Parathyroid adenoma (tissue), 2 donors: ENCODE results near the gene TOP1.

Source experiments
- H2AFZ ChIP-seq: fragments of 300-600 bp; sonication (generic); one replicate; pipeline ENCODE4 v1.7.0; 2017; ENCODE audit warnings: antibody characterized with exemption, mild to moderate bottlenecking
- H3K27ac ChIP-seq: fragments of 300-600 bp; sonication (generic); one replicate; pipeline ENCODE4 v1.7.0; 2017
- H3K27me3 ChIP-seq: fragments of 300-600 bp; sonication (generic); one replicate; pipeline ENCODE4 v1.7.0; 2017; ENCODE audit warnings: low read length; ENCODE audit not compliant: control insufficient read depth, insufficient read depth
- H3K36me3 ChIP-seq: fragments of 300-600 bp; sonication (generic); one replicate; pipeline ENCODE4 v1.7.0; 2017; ENCODE audit warnings: low read length; ENCODE audit not compliant: control insufficient read depth, insufficient read depth
- H3K4me1 ChIP-seq: fragments of 300-600 bp; sonication (generic); one replicate; pipeline ENCODE4 v1.7.0; 2017; ENCODE audit warnings: control low read depth
- H3K4me2 ChIP-seq: fragments of 300-600 bp; sonication (generic); one replicate; pipeline ENCODE4 v1.7.0; 2017; ENCODE audit warnings: low read length
- H3K4me3 ChIP-seq: fragments of 300-600 bp; sonication (generic); one replicate; pipeline ENCODE4 v1.7.0; 2017; ENCODE audit warnings: low read depth, low read length
- H3K79me2 ChIP-seq: fragments of 300-600 bp; sonication (generic); one replicate; pipeline ENCODE4 v1.7.0; 2017; ENCODE audit warnings: control low read depth
- H3K9ac ChIP-seq: fragments of 300-600 bp; sonication (generic); one replicate; pipeline ENCODE4 v1.7.0; 2017; ENCODE audit warnings: mild to moderate bottlenecking
- H3K9me3 ChIP-seq: fragments of 300-600 bp; sonication (generic); one replicate; pipeline ENCODE4 v1.7.0; 2017; ENCODE audit warnings: low read length; ENCODE audit not compliant: control insufficient read depth
- CTCF ChIP-seq: fragments of 300-600 bp; sonication (generic); IDR thresholded peaks from one replicate; pipeline ENCODE4 v1.7.0; 2017; ENCODE audit warnings: antibody characterized with exemption, mild to moderate bottlenecking
- donor health status: primary hyperparathyroidism.

TOP1 gene

GRCh38 chr20:41143354-41143753, 114.7 kb downstream of the TOP1 start:
- H3K9ac ChIP-seq: no peak overlapping the region

GRCh38 chr20:41145317-41145716, 116.7 kb downstream of the TOP1 start:
- H3K4me3 ChIP-seq: no peak overlapping the region
- no peaks in the 10 kb centered on the region for H3K36me3 ChIP-seq
- no peak overlapping the region for H3K9ac ChIP-seq
- no peak for TF ChIP-seq CTCF
- no peaks in the 10 kb centered on the region for H3K9me3 ChIP-seq
- H3K4me1 ChIP-seq: peaks cover 17% of the 10 kb centered on the region
- H3K27me3 ChIP-seq: no peaks in the 10 kb centered on the region
- H3K4me2 ChIP-seq: no peak overlapping the region
- no peak overlapping the region for H2AFZ ChIP-seq
- peaks cover 40% of the 10 kb centered on the region for H3K79me2 ChIP-seq
- H3K27ac ChIP-seq: no peak overlapping the region

More at GRCh38 chr20:41143354-41143753, 114.7 kb downstream of the TOP1 start:
- H3K27me3 ChIP-seq: no peaks in the 10 kb centered on the region
- no peak overlapping the region for H2AFZ ChIP-seq
- H3K4me1 ChIP-seq: peaks cover 22% of the 10 kb centered on the region
- peaks cover 35% of the 10 kb centered on the region for H3K79me2 ChIP-seq
- no peak overlapping the region for H3K27ac ChIP-seq
- no peaks in the 10 kb centered on the region for H3K36me3 ChIP-seq
- no peak overlapping the region for H3K4me2 ChIP-seq
- no peaks in the 10 kb centered on the region for H3K9me3 ChIP-seq
- no peak for TF ChIP-seq CTCF
- no peak overlapping the region for H3K4me3 ChIP-seq

- Histone ChIP-seq H3K9me3 (no peaks in the 10 kb centered on the region), H3K79me2 (peaks cover 45% of the 10 kb centered on the region), H3K27ac (peak overlapping the region; percentile 26), H3K36me3 (no peaks in the 10 kb centered on the region), H3K9ac (no peak overlapping the region), H2AFZ (no peak overlapping the region), H3K4me2 (no peak overlapping the region), H3K27me3 (no peaks in the 10 kb centered on the region), H3K4me3 (no peak overlapping the region), H3K4me1 (peaks cover 14% of the 10 kb centered on the region)
- TF ChIP-seq CTCF: no peak
These were observed 117.4 kb downstream of the TOP1 start for GRCh38 chr20:41145821-41146620.

- H3K4me3 ChIP-seq: no peak overlapping the region
- no peak overlapping the region for H2AFZ ChIP-seq
- H3K9me3 ChIP-seq: no peaks in the 10 kb centered on the region
- H3K4me1 ChIP-seq: peaks cover 7% of the 10 kb centered on the region
- H3K79me2 ChIP-seq: peaks cover 53% of the 10 kb centered on the region
- H3K27me3 ChIP-seq: no peaks in the 10 kb centered on the region
- H3K9ac ChIP-seq: no peak overlapping the region
- TF ChIP-seq CTCF: no peak
- no peaks in the 10 kb centered on the region for H3K36me3 ChIP-seq
- no peak overlapping the region for H3K27ac ChIP-seq
- H3K4me2 ChIP-seq: no peak overlapping the region
These were observed 119.2 kb downstream of the TOP1 start for GRCh38 chr20:41147767-41148191.

GRCh38 chr20:41148942-41149341, 120.3 kb downstream of the TOP1 start:
- H3K36me3 ChIP-seq: no peaks in the 10 kb centered on the region
- H3K27ac ChIP-seq: no peak overlapping the region
- H3K9me3 ChIP-seq: no peaks in the 10 kb centered on the region
- H3K4me3 ChIP-seq: no peak overlapping the region
- no peak overlapping the region for H3K9ac ChIP-seq
- peaks cover 64% of the 10 kb centered on the region for H3K79me2 ChIP-seq
- H2AFZ ChIP-seq: no peak overlapping the region
- no peaks in the 10 kb centered on the region for H3K27me3 ChIP-seq
- no peak for TF ChIP-seq CTCF
- no peak overlapping the region for H3K4me2 ChIP-seq
- peaks cover 3% of the 10 kb centered on the region for H3K4me1 ChIP-seq
